ENCODE results near the gene CAPN5. TPM values are rescaled to one million over a fixed set of nuclear protein-coding genes. Genes with fewer than 3 reads are reported as not detected.
"Not testable (repeated sequence)": the region's sequence is repeated elsewhere in the genome, so short reads cannot be mapped to it uniquely, and the experiment has no call there.

The CAPN5 gene
- polyA plus RNA-seq, 1 experiment = 18.4 TPM

DNA sequence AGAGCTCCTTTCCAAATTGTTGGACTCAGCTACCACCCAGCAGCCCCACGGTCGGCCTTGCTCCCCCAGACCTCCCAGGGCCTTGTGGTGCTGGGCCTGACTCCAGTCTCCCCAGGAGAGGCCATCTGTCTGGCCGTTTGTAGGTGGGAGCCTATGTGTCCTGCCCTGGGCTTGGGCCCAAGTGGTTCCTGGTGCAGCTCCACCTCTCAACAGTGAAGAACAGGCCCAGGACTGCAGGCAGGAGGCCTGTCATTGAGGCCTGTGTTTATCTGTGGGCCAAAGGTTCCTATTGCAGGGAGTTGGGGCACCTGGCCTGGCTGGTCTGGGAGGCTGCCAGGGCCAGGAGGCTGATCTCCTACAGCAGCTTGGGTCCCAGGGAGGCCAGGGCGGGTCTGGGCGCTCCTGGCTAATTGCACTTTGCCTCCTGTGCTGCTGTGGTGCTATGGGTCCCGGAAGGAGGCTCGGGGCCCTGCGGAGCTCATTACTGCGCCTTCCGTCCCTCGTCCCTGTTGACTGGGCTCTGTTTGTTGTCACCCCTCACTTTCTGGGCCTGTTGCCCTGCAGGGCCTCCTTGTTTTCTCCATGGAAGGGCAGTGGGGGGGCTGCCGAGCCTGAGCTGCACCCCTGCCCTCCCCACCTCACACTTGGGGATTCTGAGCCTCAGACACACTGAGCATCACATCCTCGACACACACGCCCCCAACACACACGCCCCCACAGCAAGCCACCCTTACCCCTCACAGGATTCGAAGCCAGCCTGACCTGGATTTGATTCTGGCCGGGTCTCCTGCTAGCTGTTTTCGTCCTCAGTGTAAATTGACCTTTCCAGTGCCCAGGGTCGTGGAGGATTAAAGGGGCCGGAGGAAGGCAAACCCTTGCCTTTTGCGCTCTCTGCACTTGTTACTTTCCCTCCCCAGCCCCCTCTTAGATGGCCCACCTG is 29.1 kb downstream of the CAPN5 start:
- Histone ChIP-seq H3K36me3 (ENCODE audit: control insufficient read depth, insufficient read depth, low read length) (peaks cover 1% of the 10 kb centered on the region), H3K4me3 (ENCODE audit: low read depth, low read length) (no peak overlapping the region), H3K27me3 (ENCODE audit: control insufficient read depth, insufficient read depth, low read length) (no peaks in the 10 kb centered on the region)
- TF ChIP-seq CTCF (IDR thresholded peaks at IDR 0.05; ENCODE audit: insufficient read depth, low read depth, low read length) = no peak
- ChIA-PET CTCF (interaction anchor here (1.4 to 8.6 kb wide), 8 partner anchors 10 to 524 kb away, joined by 3 to 134 read pairs (median 66); partner anchors contain the start of genes CAPN5 and OMP), POLR2A (no interaction called here)
- DNase-seq (ENCODE audit: low read depth) = no peak

DNA sequence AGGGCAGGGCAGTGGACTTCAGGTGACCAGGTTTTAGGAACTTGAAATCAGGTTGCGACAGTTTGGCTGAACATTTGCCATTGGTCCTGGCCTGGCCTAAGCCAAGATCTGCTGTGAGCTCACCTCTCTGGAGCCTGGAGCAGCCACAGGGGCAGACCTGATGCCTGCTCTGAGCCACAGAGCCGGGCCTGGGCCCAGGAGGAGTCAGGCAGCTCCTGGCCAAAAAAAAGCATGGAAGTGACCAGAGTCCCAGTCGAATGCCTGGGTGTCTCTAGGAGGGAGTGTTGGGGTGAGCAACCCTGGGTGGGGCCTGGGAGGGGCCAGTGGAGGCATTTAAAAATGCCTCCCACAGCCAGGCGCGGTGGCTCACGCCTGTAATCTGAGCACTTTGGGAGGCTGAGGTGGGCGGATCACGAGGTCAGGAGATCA is 29.8 kb downstream of the CAPN5 start:
- POLR2A ChIA-PET = no interaction called here
- no peak for DNase-seq (ENCODE audit: low read depth)
- no peak overlapping the region for H3K4me3 ChIP-seq (ENCODE audit: low read depth, low read length)
- H3K27me3 ChIP-seq (ENCODE audit: control insufficient read depth, insufficient read depth, low read length) = no peaks in the 10 kb centered on the region
- TF ChIP-seq CTCF (IDR thresholded peaks at IDR 0.05; ENCODE audit: insufficient read depth, low read depth, low read length) = no peak
- H3K36me3 ChIP-seq (ENCODE audit: control insufficient read depth, insufficient read depth, low read length) = peaks cover 1% of the 10 kb centered on the region
- CTCF ChIA-PET = interaction anchor here (1.0 to 8.6 kb wide), 6 partner anchors 9 to 177 kb away, joined by 5 to 134 read pairs (median 38); partner anchors contain the start of gene OMP

- POLR2A ChIA-PET = not testable (repeated sequence)
- CTCF ChIA-PET = interaction anchor here (1.0 to 3.5 kb wide), 2 partner anchors 16 to 50 kb away, joined by 5 to 25 read pairs; no protein-coding TSS in a partner anchor
These were observed 30.4 kb downstream of the CAPN5 start for GRCh38 chr11:77097180-77097579.

GRCh38 chr11:77100166-77101042 is 33.6 kb downstream of the CAPN5 start:
- no peak for DNase-seq (ENCODE audit: low read depth)
- TF ChIP-seq CTCF (IDR thresholded peaks at IDR 0.05; ENCODE audit: insufficient read depth, low read depth, low read length) = no peak
- H3K36me3 ChIP-seq (ENCODE audit: control insufficient read depth, insufficient read depth, low read length) = peaks cover 2% of the 10 kb centered on the region; the same call in 1 of the 2 replicates
- CTCF ChIA-PET = interaction anchor here (0.8 to 10.6 kb wide), 7 partner anchors 8 to 53 kb away, joined by 3 to 128 read pairs (median 4); no protein-coding TSS in a partner anchor
- POLR2A ChIA-PET = no interaction called here
- H3K4me3 ChIP-seq (ENCODE audit: low read depth, low read length) = no peak overlapping the region
- no peaks in the 10 kb centered on the region for H3K27me3 ChIP-seq (ENCODE audit: control insufficient read depth, insufficient read depth, low read length)

More at GRCh38 chr11:77097180-77097579, 30.4 kb downstream of the CAPN5 start:
- not testable (repeated sequence) for H3K36me3 ChIP-seq (ENCODE audit: control insufficient read depth, insufficient read depth, low read length); DNase-seq (ENCODE audit: low read depth); H3K27me3 ChIP-seq (ENCODE audit: control insufficient read depth, insufficient read depth, low read length); H3K4me3 ChIP-seq (ENCODE audit: low read depth, low read length)

GRCh38 chr11:77101043-77101537 is 34.3 kb downstream of the CAPN5 start:
- Histone ChIP-seq H3K27me3 (ENCODE audit: control insufficient read depth, insufficient read depth, low read length) (no peaks in the 10 kb centered on the region), H3K36me3 (ENCODE audit: control insufficient read depth, insufficient read depth, low read length) (peaks cover 2% of the 10 kb centered on the region; the same call in 1 of the 2 replicates), H3K4me3 (ENCODE audit: low read depth, low read length) (no peak overlapping the region)
- no peak for DNase-seq (ENCODE audit: low read depth)
- TF ChIP-seq CTCF (IDR thresholded peaks at IDR 0.05; ENCODE audit: insufficient read depth, low read depth, low read length) = peak; percentile 56
- POLR2A ChIA-PET = no interaction called here
- CTCF ChIA-PET = interaction anchor here (0.8 to 10.6 kb wide), 12 partner anchors 9 to 65 kb away, joined by 3 to 128 read pairs (median 4); partner anchors contain the start of gene MYO7A
